Renal cortex interstitium (tissue), 11 donors: Measurements from ENCODE around the gene HAUS3. TPM values are rescaled to one million over a fixed set of nuclear protein-coding genes. Genes with fewer than 3 reads are reported as not detected.
"Not testable (repeated sequence)": the region's sequence is repeated elsewhere in the genome, so short reads cannot be mapped to it uniquely, and the experiment has no call there.

ENCODE experiments used
- DNase-seq, 11 donors: peaks; one replicate each; pipeline ENCODE4 v3.0.0-alpha.2; 2013; ENCODE audit warnings: low read depth in 9 of 11, low spot score in 4 of 11; ENCODE audit errors: extremely low read depth in 1 of 11
- polyA plus RNA-seq, 3 donors: library from polyadenylated mRNA; unstranded; fragments of 120-200 nt; gene quantifications; one replicate each; pipeline ENCODE4 v1.2.1, GENCODE V29; 2013; ENCODE audit not compliant: insufficient read length in 3 of 3

HAUS3 gene
- polyA plus RNA-seq, 3 donors: 20.0 to 22.6 (median 20.3) TPM

- no peak for DNase-seq
Measured at GRCh38 chr4:2245057-2245786, 3.3 kb upstream of the HAUS3 start.

GRCh38 chr4:2243681-2244380 lies 1.9 kb upstream of the HAUS3 start:
- DNase-seq: peak in 1 of 11 donors; percentile 31

GRCh38 chr4:2241003-2241402 lies 918 bp downstream of the HAUS3 start:
- DNase-seq: no peak

GRCh38 chr4:2236944-2237666 lies 4.8 kb downstream of the HAUS3 start:
- no peak for DNase-seq

GRCh38 chr4:2231082-2231481 lies 10.8 kb downstream of the HAUS3 start:
- DNase-seq: no peak

GRCh38 chr4:2226261-2226660 lies 15.7 kb downstream of the HAUS3 start:
- no peak for DNase-seq

- peak in 3 of 11 donors; percentile 18 to 34 (median 20) for DNase-seq
Measured at GRCh38 chr4:2222838-2223237, 19.1 kb downstream of the HAUS3 start.

GRCh38 chr4:2221378-2221777 lies 20.5 kb downstream of the HAUS3 start:
- DNase-seq: not testable (repeated sequence)

- DNase-seq: peak in 6 of 11 donors; percentile 50 to 68 (median 58)
Measured at GRCh38 chr4:2220016-2220630, 21.8 kb downstream of the HAUS3 start.

- DNase-seq: no peak
Measured at GRCh38 chr4:2219233-2219760, 22.6 kb downstream of the HAUS3 start.

GRCh38 chr4:2218436-2218835 lies 23.5 kb downstream of the HAUS3 start:
- no peak for DNase-seq

GRCh38 chr4:2217726-2218125 lies 24.2 kb downstream of the HAUS3 start:
- no peak for DNase-seq

- DNase-seq: no peak
Measured at GRCh38 chr4:2212831-2213230, 29.1 kb downstream of the HAUS3 start.

- not testable (repeated sequence) for DNase-seq
Measured at GRCh38 chr4:2202789-2203188, 39.1 kb downstream of the HAUS3 start.

- no peak for DNase-seq
Measured at GRCh38 chr4:2194496-2194895, 47.4 kb downstream of the HAUS3 start.

- no peak for DNase-seq
Measured at GRCh38 chr4:2193326-2193725, 48.6 kb downstream of the HAUS3 start.

GRCh38 chr4:2186865-2187172 lies 55.1 kb downstream of the HAUS3 start:
- no peak for DNase-seq

- DNase-seq: peak in 4 of 11 donors; percentile 4 to 13 (median 6)
Measured at GRCh38 chr4:2186133-2186864, 55.6 kb downstream of the HAUS3 start.

- no peak for DNase-seq
Measured at GRCh38 chr4:2183394-2183793, 58.5 kb downstream of the HAUS3 start.
